H9 (cell line): ENCODE results near the gene DDX28. TPM values are rescaled to one million over a fixed set of nuclear protein-coding genes. Genes with fewer than 3 reads are reported as not detected.

ENCODE experiments used
- DNase-seq: peaks from one replicate; pipeline ENCODE4 v3.0.0-alpha.2; 2017
- H2AFZ ChIP-seq: one replicate; pipeline ENCODE4 v1.6.1; 2013; ENCODE audit warnings: mild to moderate bottlenecking, low read length, control low read depth, moderate library complexity
- H2AK5ac ChIP-seq: 2 replicates; pipeline ENCODE4 v1.6.1; 2013; ENCODE audit warnings: low read length, control low read depth, mixed read lengths; ENCODE audit not compliant: insufficient read length
- H2BK120ac ChIP-seq: one replicate; pipeline ENCODE4 v1.6.1; 2013; ENCODE audit warnings: low read depth, mild to moderate bottlenecking, low read length, control low read depth, inconsistent platforms; ENCODE audit not compliant: poor library complexity, severe bottlenecking
- H2BK12ac ChIP-seq: 2 replicates; pipeline ENCODE4 v1.6.1; 2013; ENCODE audit warnings: low read length, control low read depth, mixed read lengths, low read depth; ENCODE audit not compliant: insufficient read length
- H2BK15ac ChIP-seq: 2 replicates; pipeline ENCODE4 v1.6.1; 2013; ENCODE audit warnings: low read depth, low read length, control low read depth
- H2BK20ac ChIP-seq: one replicate; pipeline ENCODE4 v1.6.1; 2013; ENCODE audit warnings: low read depth, mild to moderate bottlenecking, low read length, control low read depth, inconsistent platforms; ENCODE audit not compliant: poor library complexity, severe bottlenecking
- H2BK5ac ChIP-seq: 2 replicates; pipeline ENCODE4 v1.6.1; 2013; ENCODE audit warnings: low read length, control low read depth, mixed read lengths; ENCODE audit not compliant: insufficient read length
- H3K14ac ChIP-seq: 2 replicates; pipeline ENCODE4 v1.6.1; 2013; ENCODE audit warnings: low read length, control low read depth; ENCODE audit not compliant: insufficient read depth
- H3K18ac ChIP-seq: 2 replicates; pipeline ENCODE4 v1.6.1; 2013; ENCODE audit warnings: low read depth, mild to moderate bottlenecking, mixed read lengths, low read length, control low read depth; ENCODE audit not compliant: insufficient read length
- H3K23ac ChIP-seq: 2 replicates; pipeline ENCODE4 v1.6.1; 2013; ENCODE audit warnings: low read length, control low read depth, mixed read lengths, low read depth; ENCODE audit not compliant: insufficient read length
- H3K23me2 ChIP-seq: 2 replicates; pipeline ENCODE4 v1.6.1; 2013; ENCODE audit warnings: low read depth, mild to moderate bottlenecking, mixed read lengths, low read length, control low read depth; ENCODE audit not compliant: insufficient read length, poor library complexity, severe bottlenecking
- H3K27ac ChIP-seq: 2 replicates; pipeline ENCODE4 v1.5.1; 2013; ENCODE audit warnings: low read length, control low read depth, mixed read lengths, low read depth; ENCODE audit not compliant: insufficient read length
- H3K27me3 ChIP-seq: 2 replicates; pipeline ENCODE4 v1.6.1; 2013; ENCODE audit warnings: low read length, control low read depth, inconsistent platforms; ENCODE audit not compliant: insufficient read depth
- H3K4ac ChIP-seq: 2 replicates; pipeline ENCODE4 v1.6.1; 2013; ENCODE audit warnings: low read depth, mild to moderate bottlenecking, control low read depth, inconsistent platforms, low read length, moderate library complexity
- H3K4me1 ChIP-seq: 2 replicates; pipeline ENCODE4 v1.6.1; 2013; ENCODE audit warnings: low read length, control low read depth, inconsistent platforms; ENCODE audit not compliant: insufficient read depth
- H3K4me2 ChIP-seq: 2 replicates; pipeline ENCODE4 v1.6.1; 2013; ENCODE audit warnings: low read length, control low read depth, mixed read lengths; ENCODE audit not compliant: insufficient read length, insufficient read depth
- H3K56ac ChIP-seq: 2 replicates; pipeline ENCODE4 v1.6.1; 2013; ENCODE audit warnings: low read depth, mild to moderate bottlenecking, mixed read lengths, low read length, control low read depth; ENCODE audit not compliant: insufficient read length
- H3K79me1 ChIP-seq: 2 replicates; pipeline ENCODE4 v1.6.1; 2013; ENCODE audit warnings: low read depth, mild to moderate bottlenecking, moderate library complexity, low read length, control low read depth, inconsistent platforms; ENCODE audit not compliant: insufficient read depth, poor library complexity, severe bottlenecking
- H3K79me2 ChIP-seq: 2 replicates; pipeline ENCODE4 v1.6.1; 2013; ENCODE audit warnings: low read length, control low read depth, inconsistent platforms; ENCODE audit not compliant: insufficient read depth
- H3K9ac ChIP-seq: 2 replicates; pipeline ENCODE4 v1.6.1; 2013; ENCODE audit warnings: low read length, control low read depth, mixed read lengths; ENCODE audit not compliant: insufficient read length; ENCODE audit errors: extremely low read depth
- H3K9me3 ChIP-seq: one replicate; pipeline ENCODE4 v1.6.1; 2013; ENCODE audit warnings: low read depth, low read length, inconsistent platforms; ENCODE audit not compliant: control insufficient read depth
- H3T11ph ChIP-seq: one replicate; pipeline ENCODE4 v1.6.1; 2013; ENCODE audit warnings: mild to moderate bottlenecking, low read length, control low read depth, inconsistent platforms
- H4K20me1 ChIP-seq: one replicate; pipeline ENCODE4 v1.6.1; 2013; ENCODE audit not compliant: control insufficient read depth, insufficient read length, insufficient read depth
- H4K5ac ChIP-seq: 2 replicates; pipeline ENCODE4 v1.6.1; 2013; ENCODE audit warnings: low read depth, mild to moderate bottlenecking, mixed read lengths, low read length, control low read depth; ENCODE audit not compliant: insufficient read length
- H4K8ac ChIP-seq: replicated peaks from 2 replicates; pipeline ENCODE4 v1.6.1; 2013; ENCODE audit warnings: low read length, control low read depth, mixed read lengths, low read depth; ENCODE audit not compliant: insufficient read length
- H4K91ac ChIP-seq: 2 replicates; pipeline ENCODE4 v1.6.1; 2013; ENCODE audit warnings: low read depth, mild to moderate bottlenecking, moderate library complexity, mixed read lengths, low read length, control low read depth; ENCODE audit not compliant: insufficient read length
- H3K27ac Mint-ChIP-seq, 3 experiments: 2 replicates in 2 of 3; 3 replicates in 1 of 3; pipeline ENCODE4 v1.8.0; 2020 to 2021; ENCODE audit warnings: mixed read lengths in 3 of 3, mild to moderate bottlenecking in 1 of 3, moderate library complexity in 1 of 3
- H3K27me3 Mint-ChIP-seq: 2 replicates; pipeline ENCODE4 v1.8.0; 2021; ENCODE audit warnings: low read depth, mild to moderate bottlenecking, moderate library complexity, mixed read lengths
- H3K36me3 Mint-ChIP-seq, 3 experiments: 2 replicates in 2 of 3; 3 replicates in 1 of 3; pipeline ENCODE4 v1.8.0; 2020 to 2021; ENCODE audit warnings: low read depth in 3 of 3, mixed read lengths in 3 of 3; ENCODE audit not compliant: insufficient read depth in 1 of 3
- H3K4me1 Mint-ChIP-seq, 2 experiments: 2 replicates each; pipeline ENCODE4 v1.8.0; 2020; ENCODE audit warnings: mixed read lengths in 2 of 2
- H3K4me3 Mint-ChIP-seq, 2 experiments: 2 replicates in 1 of 2; 3 replicates in 1 of 2; pipeline ENCODE4 v1.8.0; 2020 to 2021; ENCODE audit warnings: mild to moderate bottlenecking in 2 of 2, mixed read lengths in 2 of 2, moderate library complexity in 1 of 2
- H3K9me3 Mint-ChIP-seq, 2 experiments: 2 replicates in 1 of 2; 3 replicates in 1 of 2; pipeline ENCODE4 v1.8.0; 2020; ENCODE audit warnings: mild to moderate bottlenecking in 2 of 2, mixed read lengths in 2 of 2, moderate library complexity in 1 of 2
- WGBS: extraction: QIAGEN DNeasy Blood & Tissue Kit; methylation state at CpG from one replicate; pipeline ENCODE4 v1.1.7; 2013; ENCODE audit warnings: missing lambda C conversion rate, low lambda C conversion rate, mixed read lengths; ENCODE audit not compliant: insufficient read length; ENCODE audit errors: extremely low coverage; 5-methylcytosine and 5-hydroxymethylcytosine counted together
- long read RNA-seq: library from polyadenylated mRNA; unstranded; transcript quantifications from one replicate; pipeline ENCODE4 v2.0.0, GENCODE V29; 2020
- total RNA-seq: library from RNA; stranded (reverse); gene quantifications from 2 replicates; pipeline ENCODE4 v1.2.1, GENCODE V29; 2021
- TF ChIP-seq, protein P1 (sequence below): fragments of 200-600 bp; sonication (generic); conservative IDR thresholded peaks from 3 replicates; pipeline ENCODE4 v1.8.0; 2021; ENCODE audit warnings: antibody characterized with exemption, mild to moderate bottlenecking

DDX28 gene
- 21.8 and 22.9 TPM in 2 replicates for total RNA-seq
- long read RNA-seq, transcript DDX28-201 (1 exons, 2,169 nt) = major isoform, 231 of 231 reads
- long read RNA-seq, partial matches to known transcripts = 0 of 231 reads
- long read RNA-seq, other reads (novel, unspliced or antisense) = 0 of 231 reads

- H2BK20ac ChIP-seq = no peak within 1 kb of the TSS
- peaks cover 8% of the 10 kb centered on the region; the same call in 1 of the 2 replicates for H3K79me2 ChIP-seq
- Mint-ChIP-seq H3K27ac (peak within 1 kb of the TSS; percentile 98 to 100 (median 99)), H3K4me1 (peaks cover 6 to 17% of the 10 kb centered on the region in 2 experiments), H3K27me3 (no peaks in the 10 kb centered on the region; the same call in 1 of the 2 replicates), H3K9me3 (no peaks in the 10 kb centered on the region; a peak in 1 of 5 replicates), H3K36me3 (peaks cover 9 to 36% (median 30%) of the 10 kb centered on the region in 3 experiments), H3K4me3 (peak within 1 kb of the TSS; percentile 95 to 100)
- peak within 1 kb of the TSS; percentile 1 for H4K91ac ChIP-seq
- H3T11ph ChIP-seq = no peak within 1 kb of the TSS
- whole genome bisulfite sequencing = no CpG with 5 or more reads among the region's 84 CpGs
- H3K56ac ChIP-seq = no peak within 1 kb of the TSS
- H3K18ac ChIP-seq = peak within 1 kb of the TSS; percentile 92
- H2BK12ac ChIP-seq = no peak within 1 kb of the TSS
- peaks cover 4% of the 10 kb centered on the region for H3K79me1 ChIP-seq
- DNase-seq = peak; percentile 90
- H3K23ac ChIP-seq = no peak within 1 kb of the TSS
- no peak within 1 kb of the TSS for H3K27ac ChIP-seq
- peaks cover 4% of the 10 kb centered on the region; the same call in 1 of the 2 replicates for H3K4me1 ChIP-seq
- peak within 1 kb of the TSS; percentile 45 for H4K5ac ChIP-seq
- H2AFZ ChIP-seq = no peak within 1 kb of the TSS
- no peaks in the 10 kb centered on the region for H3K9me3 ChIP-seq
- peak within 1 kb of the TSS; percentile 93 for H3K9ac ChIP-seq
- no peaks in the 10 kb centered on the region for H3K27me3 ChIP-seq
- H4K20me1 ChIP-seq = no peaks in the 10 kb centered on the region
- H3K14ac ChIP-seq = peak within 1 kb of the TSS; percentile 91
- no peak within 1 kb of the TSS for H2BK5ac ChIP-seq
- TF ChIP-seq, protein P1, sequence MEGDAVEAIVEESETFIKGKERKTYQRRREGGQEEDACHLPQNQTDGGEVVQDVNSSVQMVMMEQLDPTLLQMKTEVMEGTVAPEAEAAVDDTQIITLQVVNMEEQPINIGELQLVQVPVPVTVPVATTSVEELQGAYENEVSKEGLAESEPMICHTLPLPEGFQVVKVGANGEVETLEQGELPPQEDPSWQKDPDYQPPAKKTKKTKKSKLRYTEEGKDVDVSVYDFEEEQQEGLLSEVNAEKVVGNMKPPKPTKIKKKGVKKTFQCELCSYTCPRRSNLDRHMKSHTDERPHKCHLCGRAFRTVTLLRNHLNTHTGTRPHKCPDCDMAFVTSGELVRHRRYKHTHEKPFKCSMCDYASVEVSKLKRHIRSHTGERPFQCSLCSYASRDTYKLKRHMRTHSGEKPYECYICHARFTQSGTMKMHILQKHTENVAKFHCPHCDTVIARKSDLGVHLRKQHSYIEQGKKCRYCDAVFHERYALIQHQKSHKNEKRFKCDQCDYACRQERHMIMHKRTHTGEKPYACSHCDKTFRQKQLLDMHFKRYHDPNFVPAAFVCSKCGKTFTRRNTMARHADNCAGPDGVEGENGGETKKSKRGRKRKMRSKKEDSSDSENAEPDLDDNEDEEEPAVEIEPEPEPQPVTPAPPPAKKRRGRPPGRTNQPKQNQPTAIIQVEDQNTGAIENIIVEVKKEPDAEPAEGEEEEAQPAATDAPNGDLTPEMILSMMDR = peak; percentile 10; the same call in 1 of the 3 replicates
- peak within 1 kb of the TSS; percentile 82 for H3K4me2 ChIP-seq
- H3K23me2 ChIP-seq = peaks cover 5% of the 10 kb centered on the region
- no peak within 1 kb of the TSS for H4K8ac ChIP-seq
- H2AK5ac ChIP-seq = no peak within 1 kb of the TSS
- H2BK15ac ChIP-seq = no peak within 1 kb of the TSS
- H2BK120ac ChIP-seq = no peak within 1 kb of the TSS
- H3K4ac ChIP-seq = peak within 1 kb of the TSS; percentile 38
Measured at GRCh38 chr16:68022728-68023537, at the start of gene DDX28, which contains the start of gene DUS2. TSS of gene DDX28 (minus strand) at chr16:68023232. CDS start at chr16:68023202, 30 bp downstream. TSS of gene DUS2 (plus strand) at chr16:68023284. CDS start at chr16:68038024, 14,740 bp downstream.
